ENCODE results near the gene UBALD1. TPM values are rescaled to one million over a fixed set of nuclear protein-coding genes. Genes with fewer than 3 reads are reported as not detected.

Gene UBALD1
- total RNA-seq, 4 donors from 2014 or later: 13.5 to 19.0 (median 15.4) TPM

GRCh38 chr16:4626396-4626795 is 11.7 kb upstream of the UBALD1 start:
- H3K27ac ChIP-seq: peak overlapping the region; percentile 88 to 96 (median 94)
- H3K27me3 ChIP-seq: no peaks in the 10 kb centered on the region
- TF ChIP-seq POLR2A (IDR thresholded peaks at IDR 0.05) (no peak), CTCF (IDR thresholded peaks at IDR 0.05 in 4 of 5, conservative IDR thresholded peaks at IDR 0.05 in 1 of 5) (no peak)
- intact Hi-C loops (cut with DNase I; ENCODE audit: low total_unique reads): no loop called here
- no peak for DNase-seq
- peak overlapping the region; percentile 77 to 97 (median 82) for H3K4me3 ChIP-seq
- no peaks in the 10 kb centered on the region for H3K9me3 ChIP-seq
- H3K4me1 ChIP-seq: peaks cover 19% of the 10 kb centered on the region in 2 donors
- no peak for ATAC-seq
- no peaks in the 10 kb centered on the region for H3K36me3 ChIP-seq
- in situ Hi-C loops (cut with MboI; ENCODE audit: low sequenced_read_pairs in 4 of 4): no loop called here

- Histone ChIP-seq H3K4me3 (peak overlapping the region; percentile 77 to 97 (median 82)), H3K27me3 (no peaks in the 10 kb centered on the region), H3K9me3 (no peaks in the 10 kb centered on the region), H3K27ac (peak overlapping the region; percentile 88 to 96 (median 94)), H3K36me3 (no peaks in the 10 kb centered on the region), H3K4me1 (peaks cover 19% of the 10 kb centered on the region in 2 donors)
- TF ChIP-seq POLR2A (IDR thresholded peaks at IDR 0.05): no peak
- no peak for TF ChIP-seq CTCF (IDR thresholded peaks at IDR 0.05 in 4 of 5, conservative IDR thresholded peaks at IDR 0.05 in 1 of 5)
- intact Hi-C loops (cut with DNase I; ENCODE audit: low total_unique reads): loop anchor here (2.0 kb wide), 2 partner anchors 87 to 331 kb away; partner anchors contain the start of gene CDIP1
- in situ Hi-C loops (cut with MboI; ENCODE audit: low sequenced_read_pairs in 4 of 4): no loop called here
- ATAC-seq: peak in 1 of 2 donors; percentile 1
- DNase-seq: no peak
Measured at GRCh38 chr16:4625560-4626159, 11.0 kb upstream of the UBALD1 start.

- TF ChIP-seq POLR2A (IDR thresholded peaks at IDR 0.05) (peak; percentile 94 to 97), CTCF (IDR thresholded peaks at IDR 0.05 in 4 of 5, conservative IDR thresholded peaks at IDR 0.05 in 1 of 5) (no peak)
- H3K27ac ChIP-seq: peak overlapping the region; percentile 88 to 96 (median 94)
- H3K36me3 ChIP-seq: no peaks in the 10 kb centered on the region
- H3K27me3 ChIP-seq: no peaks in the 10 kb centered on the region
- H3K4me3 ChIP-seq: peak overlapping the region; percentile 77 to 97 (median 82)
- intact Hi-C loops (cut with DNase I; ENCODE audit: low total_unique reads) (loop anchor here (1.0 to 5.0 kb wide), 4 partner anchors 86 to 332 kb away; partner anchors contain the start of genes ANKS3, CDIP1 and DNAAF8), in situ Hi-C loops (cut with MboI; ENCODE audit: low sequenced_read_pairs in 4 of 4) (loop anchor here in 1 of 4 donors (25.0 kb wide), 1 partner anchor 113 kb away; no protein-coding TSS in a partner anchor)
- no peaks in the 10 kb centered on the region for H3K9me3 ChIP-seq
- H3K4me1 ChIP-seq: peaks cover 19% of the 10 kb centered on the region in 2 donors
- DNase-seq (peak in 1 of 2 donors; percentile 42), ATAC-seq (peak; percentile 29 to 36)
Measured at GRCh38 chr16:4624827-4625559, 10.3 kb upstream of the UBALD1 start.

- intact Hi-C loops (cut with DNase I; ENCODE audit: low total_unique reads): loop anchor here (1.0 to 5.0 kb wide), 4 partner anchors 85 to 333 kb away; partner anchors contain the start of genes ANKS3, CDIP1 and DNAAF8
- H3K27me3 ChIP-seq: no peaks in the 10 kb centered on the region
- H3K9me3 ChIP-seq: no peaks in the 10 kb centered on the region
- DNase-seq: peak; percentile 93 to 95
- peak; percentile 97 to 98 for ATAC-seq
- peaks cover 19% of the 10 kb centered on the region in 2 donors for H3K4me1 ChIP-seq
- TF ChIP-seq CTCF (IDR thresholded peaks at IDR 0.05 in 4 of 5, conservative IDR thresholded peaks at IDR 0.05 in 1 of 5) (peak; percentile 91 to 97 (median 95)), POLR2A (IDR thresholded peaks at IDR 0.05) (no peak)
- H3K36me3 ChIP-seq: no peaks in the 10 kb centered on the region
- in situ Hi-C loops (cut with MboI; ENCODE audit: low sequenced_read_pairs in 4 of 4): loop anchor here in 1 of 4 donors (25.0 kb wide), 1 partner anchor 112 kb away; no protein-coding TSS in a partner anchor
- H3K4me3 ChIP-seq: peak within 1 kb of the TSS; percentile 77 to 97 (median 82)
- peak within 1 kb of the TSS; percentile 88 to 96 (median 94) for H3K27ac ChIP-seq
Measured at GRCh38 chr16:4624015-4624826, 9.5 kb upstream of the UBALD1 start, which contains the start of gene MGRN1. Gene MGRN1 (plus strand): TSS chr16:4624826. CDS start chr16:4624961, 135 bp downstream.
